HG03045 (cell line): ENCODE measurements around the gene IFITM5.
A peak's percentile ranks its signal among the peaks of the same experiment; 100 is the strongest.
"Not testable (repeated sequence)": the region's sequence is repeated elsewhere in the genome, so short reads cannot be mapped to it uniquely, and the experiment has no call there.

ENCODE experiments used
- ATAC-seq: cut with Tn5 transposase; IDR thresholded peaks from one replicate; pipeline ENCODE4 v1.9.1; 2021; ENCODE audit warnings: mild to moderate bottlenecking, moderate library complexity; ENCODE audit not compliant: unreplicated experiment

IFITM5 gene

GRCh38 chr11:296171-297050 lies 2.9 kb downstream of the IFITM5 start:
- ATAC-seq: no peak

GRCh38 chr11:295351-296170 lies 3.8 kb downstream of the IFITM5 start:
- ATAC-seq: no peak

- no peak for ATAC-seq
Measured at GRCh38 chr11:294780-295179, 4.5 kb downstream of the IFITM5 start.

GRCh38 chr11:293852-294661 lies 5.3 kb downstream of the IFITM5 start:
- no peak for ATAC-seq

GRCh38 chr11:293271-293851 lies 6.0 kb downstream of the IFITM5 start:
- ATAC-seq: no peak

- no peak for ATAC-seq
Measured at GRCh38 chr11:292211-293121, 6.9 kb downstream of the IFITM5 start.

GRCh38 chr11:291281-292210 lies 7.8 kb downstream of the IFITM5 start:
- no peak for ATAC-seq

GRCh38 chr11:290621-291231 lies 8.6 kb downstream of the IFITM5 start:
- no peak for ATAC-seq

GRCh38 chr11:289712-290620 lies 9.4 kb downstream of the IFITM5 start:
- ATAC-seq: no peak

- ATAC-seq: no peak
Measured at GRCh38 chr11:289398-289711, 10.0 kb downstream of the IFITM5 start.

GRCh38 chr11:288478-289397 lies 10.6 kb downstream of the IFITM5 start, which contains the start of gene PGGHG:
Gene PGGHG, plus strand, starts transcription at chr11:289126. Its CDS starts 691 bp downstream, at chr11:289817.
- ATAC-seq: peak; percentile 74

GRCh38 chr11:287821-288477 lies 11.4 kb downstream of the IFITM5 start:
- no peak for ATAC-seq

GRCh38 chr11:286977-287820 lies 12.1 kb downstream of the IFITM5 start:
- not testable (repeated sequence) for ATAC-seq

- no peak for ATAC-seq
Measured at GRCh38 chr11:285894-286220, 13.5 kb downstream of the IFITM5 start.
